B cell (primary cell): ENCODE results near the gene MIAT. TPM values are rescaled to one million over a fixed set of nuclear protein-coding genes. Genes with fewer than 3 reads are reported as not detected.

ENCODE experiments used
- ATAC-seq: fragments of 200-7000 bp; cut with Tn5 transposase; one replicate; pipeline ENCODE4 v1.10.0; 2021; ENCODE audit warnings: low read depth, mild to moderate bottlenecking, moderate number of reproducible peaks, moderate library complexity
- CTCF ChIA-PET: fragments of 350-600 bp; sonication (Branson Sonifier 250); formaldehyde crosslinking; loops from one replicate; lab custom pipeline; 2021; ENCODE audit warnings: antibody characterized with exemption, inconsistent platforms; lab: Charles Lee
- POLR2A ChIA-PET: fragments of 350-600 bp; sonication (Branson Sonifier 250); formaldehyde crosslinking; loops from one replicate; lab custom pipeline; 2021; ENCODE audit warnings: antibody characterized with exemption; lab: Charles Lee
- DNase-seq: peaks from one replicate; pipeline ENCODE4 v3.0.0; 2013
- H2AFZ ChIP-seq: 2 replicates; pipeline ENCODE4 v1.6.1; 2012; ENCODE audit warnings: mild to moderate bottlenecking, low read depth, low read length; ENCODE audit not compliant: insufficient read depth, poor library complexity, severe bottlenecking
- H3K27ac ChIP-seq, 2 donors: 1 replicate in 1 of 2; 2 replicates in 1 of 2; pipeline ENCODE4 v1.5.1; 2012 to 2013; ENCODE audit warnings: low read length in 2 of 2, mild to moderate bottlenecking in 2 of 2, moderate library complexity in 1 of 2
- H3K27me3 ChIP-seq, 4 experiments: fragments of 200-600 bp in 1 of 4; sonication (generic) in 1 of 4; replicated peaks in 1 of 4; 1 replicate in 2 of 4; 2 replicates in 2 of 4; pipeline versions ENCODE4 v1.6.1 to v1.7.0; 2013 to 2016; ENCODE audit warnings: low read length in 3 of 4, mild to moderate bottlenecking in 2 of 4, mixed read lengths in 1 of 4, moderate library complexity in 1 of 4; ENCODE audit not compliant: insufficient read depth in 4 of 4, control insufficient read depth in 3 of 4; ENCODE audit errors: control extremely low read depth in 1 of 4
- H3K36me3 ChIP-seq, 2 experiments: replicated peaks in 1 of 2; 1 replicate in 1 of 2; 2 replicates in 1 of 2; pipeline versions ENCODE4 v1.6.1 to v1.7.1; 2013; ENCODE audit warnings: low read length in 1 of 2; ENCODE audit not compliant: insufficient read depth in 2 of 2, control insufficient read depth in 1 of 2; ENCODE audit errors: control extremely low read depth in 1 of 2, extremely low read depth in 1 of 2
- H3K4me1 ChIP-seq, 2 donors: fragments of 200-600 bp in 1 of 2; sonication (generic) in 1 of 2; 1 replicate in 1 of 2; 2 replicates in 1 of 2; pipeline versions ENCODE4 v1.5.1 to v1.6.1; 2013 to 2017; ENCODE audit warnings: low read length in 2 of 2; ENCODE audit not compliant: control insufficient read depth in 2 of 2, insufficient read depth in 2 of 2
- H3K4me2 ChIP-seq: replicated peaks from 2 replicates; pipeline ENCODE3; 2012; ENCODE audit warnings: mild to moderate bottlenecking, low read depth, low read length; ENCODE audit not compliant: poor library complexity, severe bottlenecking
- H3K4me3 ChIP-seq, 5 experiments: fragments of 200-600 bp in 1 of 5; sonication (generic) in 1 of 5; 1 replicate in 3 of 5; 2 replicates in 2 of 5; pipeline versions ENCODE4 v1.5.1 to v1.7.0; 2011 to 2016; ENCODE audit warnings: low read length in 4 of 5, mild to moderate bottlenecking in 4 of 5, low read depth in 2 of 5, control low read depth in 1 of 5, moderate library complexity in 1 of 5; ENCODE audit not compliant: insufficient read depth in 1 of 5; ENCODE audit errors: control extremely low read depth in 1 of 5, extremely low read depth in 1 of 5
- H3K79me2 ChIP-seq: fragments of 200-600 bp; sonication (generic); one replicate; pipeline ENCODE4 v1.6.0; 2016; ENCODE audit warnings: low read length; ENCODE audit not compliant: control insufficient read depth, insufficient read depth
- H3K9ac ChIP-seq: fragments of 200-600 bp; sonication (generic); 2 replicates; pipeline ENCODE4 v1.6.1; 2017; ENCODE audit warnings: mild to moderate bottlenecking, low read length, moderate library complexity
- H3K9me3 ChIP-seq, 3 donors: one replicate each; pipeline versions ENCODE4 v1.6.1 to v1.7.1; 2013; ENCODE audit warnings: low read length in 2 of 3; ENCODE audit not compliant: control insufficient read depth in 2 of 3, insufficient read depth in 1 of 3; ENCODE audit errors: control extremely low read depth in 1 of 3
- H4K20me1 ChIP-seq: 2 replicates; pipeline ENCODE4 v1.6.0; 2012; ENCODE audit warnings: mild to moderate bottlenecking, low read length; ENCODE audit not compliant: insufficient read depth, control insufficient read depth, poor library complexity, severe bottlenecking
- H3K27ac Mint-ChIP-seq: one replicate; pipeline ENCODE4 v1.8.0; 2021; ENCODE audit warnings: mixed read lengths
- H3K27me3 Mint-ChIP-seq: one replicate; pipeline ENCODE4 v1.8.0; 2021; ENCODE audit warnings: mixed read lengths
- H3K4me1 Mint-ChIP-seq: one replicate; pipeline ENCODE4 v1.8.0; 2021; ENCODE audit warnings: mixed read lengths
- H3K4me3 Mint-ChIP-seq: one replicate; pipeline ENCODE4 v1.8.0; 2021; ENCODE audit warnings: mixed read lengths
- H3K9me3 Mint-ChIP-seq: one replicate; pipeline ENCODE4 v1.8.0; 2022; ENCODE audit warnings: mixed read lengths; ENCODE audit not compliant: insufficient read depth
- EZH2 ChIP-seq: IDR thresholded peaks from 2 replicates; pipeline ENCODE4 v1.6.1; 2012; ENCODE audit warnings: borderline replicate concordance, low read depth, mild to moderate bottlenecking, moderate library complexity, low read length; ENCODE audit not compliant: insufficient read depth, poor library complexity, severe bottlenecking
- WGBS: methylation state at CpG from one replicate; pipeline ENCODE4 v1.1.5; 2013; ENCODE audit warnings: missing lambda C conversion rate; ENCODE audit not compliant: insufficient coverage; 5-methylcytosine and 5-hydroxymethylcytosine counted together
- intact Hi-C: fragments of 100-400 bp; cut with micrococcal nuclease; formaldehyde crosslinking; loops from one replicate; pipeline ENCODE4 v1.10.0; 2022
- polyA plus RNA-seq: library from polyadenylated mRNA; depleted of rRNA; stranded (reverse); fragments of >200 nt; gene quantifications from 2 replicates; pipeline ENCODE4 v1.2.3, GENCODE V29; 2012
- total RNA-seq, 2 donors: library from RNA; stranded (reverse); fragments of 120-200 nt in 1 of 2; gene quantifications; 1 replicate in 1 of 2; 2 replicates in 1 of 2; pipeline versions ENCODE4 v1.2.3 to v1.2.4, GENCODE V29; 2013 to 2022
- TF ChIP-seq, protein P1 (sequence below): fragments of 200-600 bp; IDR thresholded peaks from one replicate; pipeline ENCODE4 v1.8.0; 2022; ENCODE audit warnings: antibody characterized with exemption, mild to moderate bottlenecking

Gene MIAT
- total and polyA plus RNA-seq, 2 donors (not counting 1 experiment from before 2014, with no cell fraction given) = 14.8 to 18.4 TPM

DNA sequence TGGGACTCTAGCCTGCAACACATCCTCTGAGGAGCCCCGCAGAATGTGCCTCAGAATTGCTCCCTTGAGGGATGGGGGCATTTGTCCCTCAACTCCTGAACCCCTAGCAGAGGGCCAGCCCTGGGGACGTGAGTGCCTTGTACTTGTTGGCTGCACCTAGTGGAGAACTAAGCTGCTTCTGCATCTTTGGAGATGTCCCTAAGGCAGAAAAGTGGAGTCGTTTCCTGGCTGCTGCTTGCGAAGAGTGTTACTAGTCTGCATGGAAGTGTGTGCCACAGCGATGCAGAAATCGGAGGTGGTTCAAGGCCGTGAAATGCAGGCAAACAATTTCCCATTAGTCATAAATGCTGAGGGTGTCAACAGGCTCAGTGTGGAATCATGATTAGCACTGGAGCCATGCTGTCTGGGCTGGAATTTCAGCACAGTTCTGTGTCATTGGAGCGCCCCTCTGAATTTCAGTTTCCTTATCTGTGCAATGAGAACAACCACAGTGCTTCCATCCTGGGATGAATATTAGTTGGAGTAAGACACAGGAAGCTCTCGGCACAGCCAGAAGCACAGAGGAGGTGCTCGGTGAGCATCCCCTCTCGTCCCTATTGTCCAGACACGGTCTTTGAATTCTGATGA lies 56.5 kb downstream of the MIAT start:
- DNase-seq = no peak
- no peak overlapping the region for H3K27ac Mint-ChIP-seq
- no peaks in the 10 kb centered on the region for H3K9me3 Mint-ChIP-seq
- peaks cover 0 to 51% of the 10 kb centered on the region in 2 experiments for H3K36me3 ChIP-seq
- H3K9me3 ChIP-seq = no peaks in the 10 kb centered on the region
- no peak overlapping the region for H3K9ac ChIP-seq
- H3K4me3 ChIP-seq = no peak overlapping the region
- H3K4me1 Mint-ChIP-seq = peaks cover 16% of the 10 kb centered on the region
- H3K4me3 Mint-ChIP-seq = no peak overlapping the region
- CTCF ChIA-PET = no interaction called here
- peaks cover 42% of the 10 kb centered on the region for H3K79me2 ChIP-seq
- peaks cover 38% of the 10 kb centered on the region for H4K20me1 ChIP-seq
- TF ChIP-seq EZH2 = no peak
- TF ChIP-seq, protein P1, sequence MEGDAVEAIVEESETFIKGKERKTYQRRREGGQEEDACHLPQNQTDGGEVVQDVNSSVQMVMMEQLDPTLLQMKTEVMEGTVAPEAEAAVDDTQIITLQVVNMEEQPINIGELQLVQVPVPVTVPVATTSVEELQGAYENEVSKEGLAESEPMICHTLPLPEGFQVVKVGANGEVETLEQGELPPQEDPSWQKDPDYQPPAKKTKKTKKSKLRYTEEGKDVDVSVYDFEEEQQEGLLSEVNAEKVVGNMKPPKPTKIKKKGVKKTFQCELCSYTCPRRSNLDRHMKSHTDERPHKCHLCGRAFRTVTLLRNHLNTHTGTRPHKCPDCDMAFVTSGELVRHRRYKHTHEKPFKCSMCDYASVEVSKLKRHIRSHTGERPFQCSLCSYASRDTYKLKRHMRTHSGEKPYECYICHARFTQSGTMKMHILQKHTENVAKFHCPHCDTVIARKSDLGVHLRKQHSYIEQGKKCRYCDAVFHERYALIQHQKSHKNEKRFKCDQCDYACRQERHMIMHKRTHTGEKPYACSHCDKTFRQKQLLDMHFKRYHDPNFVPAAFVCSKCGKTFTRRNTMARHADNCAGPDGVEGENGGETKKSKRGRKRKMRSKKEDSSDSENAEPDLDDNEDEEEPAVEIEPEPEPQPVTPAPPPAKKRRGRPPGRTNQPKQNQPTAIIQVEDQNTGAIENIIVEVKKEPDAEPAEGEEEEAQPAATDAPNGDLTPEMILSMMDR = no peak
- no peak overlapping the region for H3K4me2 ChIP-seq
- WGBS = 96% methylated on average over 12 of the region's 12 CpGs
- H3K27me3 Mint-ChIP-seq = no peaks in the 10 kb centered on the region
- intact Hi-C loops = no loop called here
- no peak overlapping the region for H2AFZ ChIP-seq
- POLR2A ChIA-PET = no interaction called here
- no peaks in the 10 kb centered on the region for H3K27me3 ChIP-seq
- H3K4me1 ChIP-seq = no peaks in the 10 kb centered on the region
- no peak for ATAC-seq
- H3K27ac ChIP-seq = no peak overlapping the region

DNA sequence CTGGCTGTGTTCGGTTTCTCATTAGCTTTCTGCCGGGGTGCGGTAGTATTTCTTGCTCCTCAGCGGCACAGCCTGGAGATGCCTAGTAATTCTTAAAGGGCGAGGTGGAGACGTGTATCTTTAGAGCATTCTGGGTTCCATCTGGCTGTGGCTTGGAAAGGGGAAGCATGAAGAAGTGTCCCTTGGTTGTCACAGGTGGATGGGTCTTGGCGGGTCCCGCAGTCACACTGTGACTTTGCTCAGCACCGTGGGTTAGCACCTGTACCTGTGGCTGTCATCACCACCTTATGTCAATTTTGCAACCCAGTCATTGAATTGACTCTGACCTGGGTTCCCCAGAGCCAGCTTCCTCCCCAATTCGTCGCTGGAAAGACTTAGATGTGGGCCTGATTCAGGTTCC lies 57.6 kb downstream of the MIAT start:
- TF ChIP-seq, protein P1 = no peak
- no peak for TF ChIP-seq EZH2
- DNase-seq (no peak), ATAC-seq (no peak)
- Histone ChIP-seq H2AFZ (no peak overlapping the region), H3K9ac (no peak overlapping the region), H3K4me1 (no peaks in the 10 kb centered on the region), H3K4me3 (no peak overlapping the region), H3K79me2 (peaks cover 34% of the 10 kb centered on the region), H4K20me1 (peaks cover 35% of the 10 kb centered on the region), H3K4me2 (no peak overlapping the region), H3K36me3 (peaks cover 0 to 47% of the 10 kb centered on the region in 2 experiments), H3K27ac (no peak overlapping the region), H3K9me3 (no peaks in the 10 kb centered on the region), H3K27me3 (no peaks in the 10 kb centered on the region)
- H3K9me3 Mint-ChIP-seq = no peaks in the 10 kb centered on the region
- H3K27me3 Mint-ChIP-seq = no peaks in the 10 kb centered on the region
- ChIA-PET CTCF (no interaction called here), POLR2A (no interaction called here)
- no peak overlapping the region for H3K27ac Mint-ChIP-seq
- 94% methylated on average over 9 of the region's 11 CpGs for WGBS
- H3K4me3 Mint-ChIP-seq = no peak overlapping the region
- intact Hi-C loops = no loop called here
- H3K4me1 Mint-ChIP-seq = peaks cover 16% of the 10 kb centered on the region
